GM21526 (cell line): ENCODE measurements around the gene CCP110.

Experiments used
- ATAC-seq: cut with Tn5 transposase; IDR thresholded peaks from one replicate; pipeline ENCODE4 v1.9.1; 2021; ENCODE audit warnings: moderate library complexity; ENCODE audit not compliant: unreplicated experiment, low FRiP score

Gene CCP110

DNA sequence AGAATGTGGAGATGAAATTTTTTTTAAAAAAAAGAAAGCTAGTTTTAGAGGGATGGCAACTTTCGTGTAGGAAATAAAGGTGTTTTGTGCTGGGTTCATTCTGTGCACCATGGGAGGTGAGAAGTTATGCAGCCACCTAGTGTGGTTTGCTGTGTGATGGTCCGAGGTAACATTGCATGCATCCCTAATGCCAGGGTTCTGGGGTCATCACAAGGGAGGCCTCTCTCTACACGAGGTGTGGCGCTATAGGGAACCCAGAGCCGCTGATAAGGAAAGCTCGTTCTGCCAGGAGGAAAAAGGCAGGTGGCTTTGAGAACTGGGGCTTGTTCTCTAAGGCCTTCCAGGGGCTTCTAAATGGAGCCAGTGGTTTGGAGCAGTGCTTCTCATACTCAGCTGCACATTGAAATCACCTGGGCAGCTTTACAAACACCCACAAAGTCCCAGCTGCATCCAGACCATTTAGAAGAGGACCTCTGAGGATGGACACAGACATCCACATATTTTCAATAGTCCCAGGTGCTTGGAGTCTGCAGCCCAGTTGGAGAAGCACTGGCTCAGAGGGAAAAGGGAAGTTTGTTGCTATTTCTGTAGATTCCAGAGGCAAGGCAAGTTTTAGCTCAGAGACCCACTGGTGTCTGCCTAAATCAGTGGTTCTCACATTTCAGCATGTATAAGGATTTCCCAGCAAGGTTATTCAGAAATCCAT lies 75.2 kb downstream of the CCP110 start:
- no peak for ATAC-seq

DNA sequence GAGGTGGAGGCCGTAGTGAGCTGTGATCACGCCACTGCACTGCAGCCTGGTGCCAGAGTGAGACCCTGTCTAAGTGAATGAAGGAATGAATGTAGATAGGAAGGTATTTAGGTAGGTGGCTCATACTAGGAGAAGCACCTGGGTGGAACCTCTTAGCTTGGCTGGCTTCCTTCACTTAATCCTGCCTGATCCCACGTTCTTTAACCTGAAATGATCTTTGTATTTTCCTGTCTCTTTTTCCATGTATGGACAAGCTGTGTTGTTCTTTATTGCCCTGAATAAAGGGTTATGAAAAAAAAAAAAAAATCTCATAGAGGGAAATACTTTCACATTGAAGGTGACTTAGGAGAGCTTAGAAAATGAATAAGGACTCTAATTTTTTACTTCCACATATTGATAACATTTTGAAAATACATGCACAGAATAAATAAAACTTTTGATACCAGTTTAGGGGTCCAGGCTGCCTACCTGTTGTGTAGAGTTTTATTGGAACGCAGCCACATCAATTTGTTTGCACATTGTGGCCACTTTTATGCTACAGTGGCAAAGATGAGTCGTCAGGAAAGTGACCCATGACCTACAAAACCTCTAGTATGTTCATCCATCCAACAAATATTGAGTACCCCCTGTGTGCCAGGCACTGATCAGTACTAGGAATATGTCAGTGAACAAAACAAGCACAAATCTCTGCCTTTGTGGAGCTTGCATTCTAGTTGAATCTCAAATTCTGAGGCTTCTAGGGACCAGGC lies 76.4 kb downstream of the CCP110 start:
- no peak for ATAC-seq

DNA sequence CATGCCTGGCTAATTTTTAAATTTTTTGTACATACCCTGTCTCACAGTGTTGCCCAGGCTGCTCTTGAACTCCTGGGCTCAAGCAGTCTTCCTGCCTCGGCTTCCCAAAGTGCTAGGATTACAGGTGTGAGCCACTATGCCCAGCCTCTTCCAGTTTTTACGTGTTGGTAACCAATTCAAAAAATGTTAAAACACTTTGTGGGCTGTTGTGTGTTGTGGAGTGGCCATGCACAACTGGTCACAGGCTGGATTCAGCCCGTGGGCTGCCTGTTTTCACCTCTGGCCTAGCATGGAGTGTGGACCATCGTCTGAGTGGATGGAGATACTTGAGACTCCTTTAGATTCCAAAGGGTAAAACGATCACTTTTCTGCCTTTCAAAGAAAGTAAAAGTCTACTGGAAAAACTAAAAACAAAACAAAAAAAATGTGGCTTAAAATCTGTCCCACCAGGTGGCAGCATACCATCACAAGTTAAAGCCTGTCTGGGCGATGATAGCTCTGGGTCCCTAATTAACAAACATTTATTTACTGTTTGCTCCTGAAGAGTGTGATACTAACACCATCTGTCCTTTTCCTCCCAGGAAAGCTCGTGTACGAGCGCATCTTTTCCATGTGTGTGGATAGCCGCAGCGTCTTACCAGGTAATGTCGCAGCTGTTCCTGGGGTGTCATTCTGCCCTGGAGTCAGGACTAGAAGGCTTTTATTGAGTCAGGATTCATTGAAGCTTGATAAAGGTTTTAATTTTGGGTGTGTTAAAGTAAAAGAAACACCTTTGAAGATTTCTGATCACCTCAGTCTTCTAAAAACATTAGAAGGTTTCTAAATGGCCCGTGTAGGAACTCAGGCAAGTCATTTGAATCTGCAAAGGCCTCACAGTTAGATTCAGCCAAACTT lies 77.6 kb downstream of the CCP110 start:
- no peak for ATAC-seq
